ENCODE results near the gene OR1F1. TPM values are rescaled to one million over a fixed set of nuclear protein-coding genes. Genes with fewer than 3 reads are reported as not detected.
"Not testable (repeated sequence)": the region's sequence is repeated elsewhere in the genome, so short reads cannot be mapped to it uniquely, and the experiment has no call there.

Gene OR1F1
- total RNA-seq, 1 donor from 2014 or later: not detected

GRCh38 chr16:3198334-3199072 is 10.5 kb downstream of the OR1F1 start:
- no peak for DNase-seq

- no peak for DNase-seq
These were observed 15.0 kb downstream of the OR1F1 start for GRCh38 chr16:3202903-3203539.

GRCh38 chr16:3205939-3206338 is 17.9 kb downstream of the OR1F1 start:
- DNase-seq: not testable (repeated sequence)

GRCh38 chr16:3207086-3207953 is 19.3 kb downstream of the OR1F1 start:
- no peak for DNase-seq

- DNase-seq: no peak
These were observed 24.0 kb downstream of the OR1F1 start for GRCh38 chr16:3212006-3212405.

GRCh38 chr16:3212567-3212966 is 24.6 kb downstream of the OR1F1 start:
- DNase-seq: no peak

DNA sequence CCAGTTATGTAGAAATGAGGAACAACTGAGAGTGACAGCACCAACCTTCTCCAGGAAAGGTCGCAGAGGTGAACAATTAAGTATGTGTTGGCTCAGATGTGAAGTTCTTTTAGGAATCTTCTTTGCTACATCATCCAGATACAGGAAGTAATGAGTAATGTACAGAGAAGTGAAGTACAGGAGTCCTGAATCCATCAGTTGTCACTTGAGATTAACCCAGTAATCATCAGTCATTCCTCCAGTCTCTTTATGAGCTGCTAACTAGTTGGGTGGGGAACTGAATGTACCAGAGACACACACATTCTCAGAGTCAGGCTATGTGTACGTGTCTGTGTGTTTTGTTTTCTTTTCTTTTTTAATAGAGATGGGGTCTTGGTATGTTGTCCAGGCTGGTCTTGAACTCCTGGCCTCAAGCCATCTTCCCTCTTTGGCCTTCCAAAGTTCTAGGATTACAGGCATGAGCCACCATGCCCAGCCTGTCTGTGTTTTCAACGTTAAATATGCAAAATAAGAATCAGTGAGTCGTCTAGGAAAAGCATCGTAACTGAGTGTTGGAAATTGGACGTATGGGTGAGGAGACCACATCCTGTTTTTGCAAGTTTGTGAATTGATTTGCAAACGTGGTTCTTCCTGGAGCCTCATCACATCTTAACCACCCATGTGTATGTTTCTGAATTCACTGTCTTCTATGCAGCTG is 27.0 kb downstream of the OR1F1 start:
- DNase-seq: no peak

DNA sequence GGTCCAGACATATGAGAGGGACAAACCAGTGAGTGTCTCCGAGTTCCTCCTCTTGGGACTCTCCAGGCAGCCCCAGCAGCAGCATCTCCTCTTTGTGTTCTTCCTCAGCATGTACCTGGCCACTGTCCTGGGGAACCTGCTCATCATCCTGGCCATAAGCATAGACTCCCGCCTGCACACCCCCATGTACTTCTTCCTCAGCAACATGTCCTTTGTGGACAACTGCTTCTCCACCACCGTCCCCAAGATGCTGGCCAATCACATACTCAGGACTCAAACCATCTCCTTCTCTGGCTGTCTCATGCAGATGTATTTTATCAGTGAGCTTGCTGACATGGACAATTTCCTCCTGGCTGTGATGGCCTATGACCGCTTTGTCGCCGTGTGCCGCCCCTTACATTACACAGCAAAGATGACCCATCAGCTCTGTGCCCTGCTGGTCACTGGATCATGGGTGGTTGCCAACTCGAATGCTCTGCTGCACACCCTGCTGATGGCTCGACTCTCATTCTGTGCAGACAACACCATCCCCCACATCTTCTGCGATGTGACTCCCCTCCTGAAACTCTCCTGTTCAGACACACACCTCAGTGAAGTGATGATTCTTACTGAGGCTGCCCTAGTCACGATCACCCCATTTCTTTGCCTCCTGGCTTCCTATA is 27.7 kb downstream of the OR1F1 start:
- DNase-seq: no peak

DNA sequence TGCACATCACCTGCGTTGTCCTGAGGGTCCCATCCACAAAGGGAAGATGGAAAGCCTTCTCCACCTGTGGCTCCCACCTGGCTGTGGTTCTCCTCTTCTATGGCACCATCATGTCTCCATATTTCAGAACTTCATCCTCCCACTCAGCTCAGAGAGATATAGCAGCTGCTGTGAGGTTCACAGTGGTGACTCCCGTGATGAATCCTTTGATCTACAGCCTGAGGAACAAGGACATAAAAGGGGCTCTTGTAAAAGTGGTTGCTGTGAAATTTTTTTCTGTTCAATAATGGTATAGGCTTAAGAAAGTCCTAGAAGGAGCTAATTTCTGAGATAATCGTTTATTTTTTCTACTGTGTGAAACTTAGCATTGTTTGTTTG is 28.2 kb downstream of the OR1F1 start:
- no peak for DNase-seq

GRCh38 chr16:3220839-3221238 is 32.8 kb downstream of the OR1F1 start:
- no peak for DNase-seq

- DNase-seq: no peak
These were observed 36.0 kb downstream of the OR1F1 start for GRCh38 chr16:3223913-3224515.

DNA sequence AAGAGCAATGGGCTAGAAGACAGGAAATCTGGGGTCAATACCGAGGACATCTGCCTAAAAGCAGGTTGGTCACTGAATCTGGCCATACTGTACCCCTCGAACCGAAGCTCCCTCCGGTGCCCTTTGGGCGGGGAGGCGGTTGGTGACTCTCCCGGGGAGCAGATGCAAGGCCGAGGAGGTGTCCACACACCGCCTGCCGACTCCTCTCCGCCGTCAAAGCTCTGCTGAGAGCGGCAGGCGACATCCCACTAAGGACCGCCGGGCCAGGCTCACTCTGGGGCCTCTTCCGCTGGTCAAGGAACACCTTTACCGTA is 46.5 kb downstream of the OR1F1 start:
- no peak for DNase-seq

DNA sequence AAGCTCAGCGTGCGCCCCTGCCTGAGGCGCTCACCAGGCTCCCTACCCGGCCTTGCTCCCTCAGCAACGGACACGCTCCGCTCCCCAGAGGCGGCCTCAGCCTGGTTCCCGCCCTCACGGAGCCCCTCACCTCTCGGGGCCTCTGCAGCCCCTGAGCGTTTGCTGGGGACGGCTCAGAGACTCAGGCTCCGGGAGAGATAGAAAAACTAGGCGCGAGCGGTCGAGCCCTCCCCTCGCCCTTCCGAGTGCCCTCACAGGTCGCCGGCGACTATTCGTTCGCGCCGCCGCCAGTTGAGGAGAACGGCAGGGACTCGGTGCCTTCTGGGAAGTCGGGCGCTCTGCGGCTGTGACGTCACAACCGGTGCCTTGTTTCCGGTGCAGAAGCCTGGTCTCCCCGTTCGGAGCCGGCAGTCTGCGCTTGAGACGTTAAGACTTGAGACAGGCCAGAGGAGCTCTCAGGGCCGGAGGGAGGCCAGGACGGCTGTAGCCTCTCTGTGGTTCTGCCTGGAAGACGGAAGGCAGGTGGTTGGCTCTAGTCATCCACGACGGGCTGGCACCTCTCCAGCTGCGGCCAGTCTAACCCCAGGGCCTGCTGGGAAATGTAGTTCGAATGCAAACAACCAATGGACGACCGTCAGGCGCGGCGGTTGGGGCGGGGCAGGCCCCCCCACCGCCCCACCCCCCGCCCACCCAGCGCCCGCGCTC is 47.0 kb downstream of the OR1F1 start, which contains the start of gene ZNF200:
TSS of gene ZNF200 (minus strand) at position 302 of the 705 bp plus-strand sequence. CDS start 1,403 bp downstream, outside the sequence.
- peak; percentile 91 for DNase-seq

- DNase-seq: no peak
These were observed 48.1 kb downstream of the OR1F1 start for GRCh38 chr16:3235856-3236669.

- DNase-seq: no peak
These were observed 53.8 kb downstream of the OR1F1 start for GRCh38 chr16:3241761-3242160.

- no peak for DNase-seq
These were observed 54.7 kb downstream of the OR1F1 start for GRCh38 chr16:3242709-3243108.

- DNase-seq: no peak
These were observed 55.9 kb downstream of the OR1F1 start for GRCh38 chr16:3243882-3244281.

- DNase-seq: no peak
These were observed 58.0 kb downstream of the OR1F1 start for GRCh38 chr16:3246002-3246401.

DNA sequence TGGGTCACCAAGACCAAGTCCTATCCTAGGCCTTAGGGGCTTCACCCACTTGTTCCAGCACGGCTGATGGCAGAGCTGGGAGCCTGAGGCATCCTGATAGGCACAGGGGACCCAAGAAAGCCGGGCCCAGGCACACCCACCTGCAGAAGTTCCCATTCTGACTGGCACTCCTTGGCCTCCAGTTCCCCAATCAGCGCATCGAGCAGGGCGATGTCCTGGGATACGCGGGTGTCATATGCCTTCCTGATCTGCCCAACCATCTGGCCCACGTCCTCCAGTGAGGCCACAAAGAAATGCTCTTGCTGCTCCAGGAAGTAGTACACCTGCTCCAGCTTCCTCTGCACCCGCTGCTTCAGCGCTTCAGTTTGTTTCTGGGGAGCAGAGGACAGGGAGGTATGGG is 58.9 kb downstream of the OR1F1 start:
- no peak for DNase-seq

GRCh38 chr16:3248596-3248995 is 60.6 kb downstream of the OR1F1 start:
- no peak for DNase-seq
